HG03159 (cell line): ENCODE data around the gene GIMAP2.
"Not testable (repeated sequence)": the region's sequence is repeated elsewhere in the genome, so short reads cannot be mapped to it uniquely, and the experiment has no call there.

Source experiments
- ATAC-seq: cut with Tn5 transposase; IDR thresholded peaks from one replicate; pipeline ENCODE4 v1.9.1; 2021; ENCODE audit warnings: mild to moderate bottlenecking, moderate library complexity; ENCODE audit not compliant: unreplicated experiment

Gene GIMAP2

DNA sequence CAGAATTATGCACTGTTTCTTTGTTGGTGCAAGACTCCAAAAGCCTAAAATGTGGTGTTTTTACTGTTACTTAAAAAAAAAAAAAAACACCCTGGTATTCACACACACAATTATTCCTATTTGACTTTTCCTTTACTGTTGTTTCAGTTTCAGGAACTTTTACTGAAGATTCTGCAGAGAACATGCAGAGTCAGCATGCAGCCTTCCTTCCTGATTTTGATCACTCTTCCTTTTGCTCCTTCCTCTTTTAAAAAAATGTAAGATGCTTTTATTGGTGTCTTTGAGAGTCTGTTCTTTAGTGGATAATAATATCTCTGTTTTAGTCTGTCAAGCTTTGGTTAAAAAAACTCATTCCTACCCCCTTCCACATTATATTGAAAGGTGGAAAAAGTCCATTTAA lies 9.2 kb upstream of the GIMAP2 start:
- not testable (repeated sequence) for ATAC-seq

DNA sequence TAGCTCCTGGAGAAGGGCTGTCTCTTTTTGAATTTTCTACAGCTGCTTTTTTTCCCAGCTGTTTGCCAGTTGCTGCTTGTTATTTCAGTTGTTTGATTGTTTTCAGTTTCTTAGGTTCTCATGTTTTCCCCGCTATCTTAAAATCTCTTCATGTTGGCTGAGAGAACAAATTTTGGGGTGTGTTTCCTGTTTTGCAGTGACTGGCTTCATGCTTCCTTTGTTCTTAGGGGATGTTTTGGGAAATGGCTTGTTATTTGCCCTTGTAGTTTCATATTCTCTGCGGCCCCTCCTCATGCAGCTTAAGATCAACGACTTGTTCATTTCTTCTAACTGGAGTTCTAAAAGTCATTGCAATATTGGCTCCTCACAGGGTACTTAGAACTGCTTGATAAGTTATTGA lies 8.7 kb upstream of the GIMAP2 start:
- not testable (repeated sequence) for ATAC-seq

DNA sequence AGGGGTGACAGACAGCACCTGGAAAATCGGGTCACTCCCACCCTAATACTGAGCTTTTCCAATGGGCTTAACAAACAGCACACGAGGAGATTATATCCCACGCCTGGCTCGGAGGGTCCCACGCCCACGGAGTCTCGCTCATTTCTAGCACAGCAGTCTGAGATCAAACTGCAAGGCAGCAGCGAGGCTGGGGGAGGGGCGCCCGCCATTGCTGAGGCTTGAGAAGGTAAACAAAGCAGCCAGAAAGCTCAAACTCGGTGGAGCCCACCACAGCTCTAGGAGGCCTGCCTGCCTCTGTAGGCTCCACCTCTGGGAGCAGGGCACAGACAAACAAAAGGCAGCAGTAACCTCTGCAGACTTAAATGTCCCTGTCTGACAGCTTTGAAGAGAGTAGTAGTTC lies 6.9 kb upstream of the GIMAP2 start:
- not testable (repeated sequence) for ATAC-seq

DNA sequence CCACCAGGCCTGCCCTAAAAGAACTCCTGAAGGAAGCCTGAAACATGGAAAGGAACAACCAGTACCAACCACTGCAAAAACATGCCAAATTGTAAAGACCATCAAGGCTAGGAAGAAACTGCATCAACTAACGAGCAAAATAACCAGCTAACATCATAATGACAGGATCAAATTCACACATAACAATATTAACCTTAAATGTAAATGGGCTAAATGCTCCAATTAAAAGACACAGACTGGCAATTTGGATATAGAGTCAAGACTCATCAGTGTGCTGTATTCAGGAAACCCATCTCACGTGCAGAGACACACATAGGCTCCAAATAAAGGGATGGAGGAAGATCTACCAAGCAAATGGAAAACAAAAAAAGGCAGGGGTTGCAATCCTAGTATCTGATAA lies 5.1 kb upstream of the GIMAP2 start:
- ATAC-seq, result not testable (repeated sequence)

DNA sequence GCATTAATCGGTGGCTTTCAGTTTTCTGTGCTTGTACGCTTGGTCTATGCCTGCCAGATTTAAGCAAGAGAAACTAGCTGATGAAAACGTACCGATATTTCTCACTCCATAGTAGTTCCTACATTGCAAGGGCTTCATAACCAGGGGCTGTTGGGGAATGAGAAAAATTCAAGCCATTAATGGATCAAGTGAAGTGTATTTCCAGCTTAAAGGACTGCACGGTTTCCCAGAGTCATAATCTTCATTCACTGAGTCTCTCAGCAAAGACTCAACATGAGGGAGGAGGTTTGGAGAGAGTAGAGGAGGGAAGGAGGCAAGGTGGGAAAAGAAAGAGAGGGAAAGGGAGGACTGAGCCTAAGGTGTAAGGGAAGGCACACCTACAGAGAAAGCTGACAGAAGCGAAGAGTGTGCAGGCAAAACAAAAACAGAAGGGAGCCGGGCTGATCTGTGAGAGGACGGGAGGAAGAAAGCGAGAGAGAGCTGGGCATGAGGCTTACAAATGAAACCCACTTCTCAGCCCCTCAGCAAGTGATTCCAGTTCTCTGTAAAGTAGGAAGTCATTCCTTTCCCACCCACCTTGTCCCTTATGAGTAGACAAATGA lies 625 bp downstream of the GIMAP2 start:
- no peak for ATAC-seq

DNA sequence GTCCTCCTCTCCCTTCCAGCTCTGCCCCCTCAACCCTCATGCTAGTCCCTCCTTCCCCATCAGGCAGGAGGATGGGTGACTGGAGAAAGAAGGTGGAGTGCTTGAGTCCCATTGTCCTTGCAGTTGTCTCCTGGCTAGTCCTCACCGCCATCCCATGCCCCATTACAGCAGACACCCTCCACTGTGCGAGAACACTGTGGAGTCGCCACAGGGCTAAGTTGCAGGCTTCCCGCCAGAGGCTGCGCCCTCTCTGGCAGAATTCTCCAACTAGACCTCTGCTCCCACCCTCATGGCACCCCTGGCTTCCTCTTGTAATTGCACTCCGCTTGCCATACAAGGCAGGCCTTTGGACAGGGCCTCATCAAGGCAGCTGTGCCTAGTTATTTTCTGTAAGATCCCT lies 3.1 kb downstream of the GIMAP2 start:
- ATAC-seq, result no peak

DNA sequence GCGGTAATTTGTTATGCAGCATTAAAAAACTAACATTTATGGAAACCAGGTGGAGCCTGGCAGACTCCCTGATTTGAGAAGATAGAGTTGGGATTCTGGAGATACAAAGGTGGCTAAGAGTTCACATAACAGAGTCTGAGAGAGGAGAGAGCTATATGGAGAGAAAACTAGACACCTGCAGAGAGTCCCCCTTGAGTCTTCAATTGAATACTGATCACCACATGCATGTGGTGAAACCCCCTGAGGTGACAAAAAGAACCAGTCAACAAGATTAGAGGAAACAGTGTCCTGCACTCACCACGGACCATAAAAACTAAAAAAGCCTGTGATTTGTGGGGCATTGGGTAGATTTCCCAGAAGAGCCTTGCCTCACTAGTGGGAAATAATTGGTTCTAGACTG lies 10.1 kb downstream of the GIMAP2 start:
- ATAC-seq, result no peak

DNA sequence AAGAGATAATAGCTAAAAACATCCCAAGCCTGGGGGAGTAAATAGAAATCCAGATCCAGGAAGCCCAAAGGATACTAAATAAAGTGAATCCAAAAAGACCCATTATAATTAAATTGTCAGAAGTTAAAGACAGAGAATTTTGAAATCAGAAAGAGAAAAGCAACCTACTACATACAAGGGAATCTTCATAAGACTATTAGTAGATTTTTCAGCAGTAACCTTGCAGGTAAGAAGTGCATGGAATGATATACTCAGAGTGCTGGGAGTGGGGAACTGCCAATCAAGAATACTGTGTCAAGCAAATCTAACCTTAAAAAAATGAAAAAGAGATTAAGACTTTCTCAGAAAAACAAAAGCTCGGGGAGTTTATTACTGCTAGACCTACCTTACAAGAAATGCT lies 17.7 kb downstream of the GIMAP2 start:
- ATAC-seq, result no peak

DNA sequence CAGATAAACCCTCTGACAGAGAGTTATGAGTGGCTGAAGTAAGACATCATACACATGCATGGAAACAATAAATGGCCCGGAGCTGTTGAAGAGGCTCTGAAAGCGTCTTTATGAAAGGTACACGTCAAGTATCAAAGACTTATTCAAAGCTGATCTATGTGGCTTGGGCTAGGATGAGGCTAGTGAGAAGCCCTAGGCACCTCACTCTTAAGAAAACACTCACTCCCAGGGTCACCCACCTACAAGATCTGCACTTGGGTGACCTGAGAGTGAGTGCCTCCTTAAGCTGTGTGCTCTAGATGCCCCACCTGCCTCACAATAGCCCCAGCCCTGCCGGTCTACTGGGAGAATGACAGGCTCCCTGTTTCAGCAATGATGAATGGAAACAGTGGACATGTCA lies 29.8 kb downstream of the GIMAP2 start:
- ATAC-seq, result no peak

DNA sequence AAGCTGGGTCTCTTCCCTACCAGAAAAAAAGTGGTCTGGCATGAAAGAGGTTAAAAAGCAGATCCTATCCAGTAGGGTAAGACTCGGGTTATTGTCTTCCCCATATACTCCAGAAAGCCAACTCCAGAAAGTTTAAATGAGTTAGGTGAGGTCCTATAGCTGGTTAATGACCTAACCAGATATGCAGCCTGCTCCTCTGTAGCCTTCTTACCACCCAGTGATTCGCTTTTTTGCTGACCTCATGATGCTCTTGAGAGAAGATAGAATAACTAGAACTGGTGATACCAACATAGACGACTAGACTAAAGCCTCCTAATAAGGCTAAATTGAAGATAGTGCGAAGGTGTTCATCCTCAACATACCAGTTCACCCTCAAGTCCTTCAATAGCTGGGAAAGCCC lies 30.2 kb downstream of the GIMAP2 start:
- no peak for ATAC-seq

DNA sequence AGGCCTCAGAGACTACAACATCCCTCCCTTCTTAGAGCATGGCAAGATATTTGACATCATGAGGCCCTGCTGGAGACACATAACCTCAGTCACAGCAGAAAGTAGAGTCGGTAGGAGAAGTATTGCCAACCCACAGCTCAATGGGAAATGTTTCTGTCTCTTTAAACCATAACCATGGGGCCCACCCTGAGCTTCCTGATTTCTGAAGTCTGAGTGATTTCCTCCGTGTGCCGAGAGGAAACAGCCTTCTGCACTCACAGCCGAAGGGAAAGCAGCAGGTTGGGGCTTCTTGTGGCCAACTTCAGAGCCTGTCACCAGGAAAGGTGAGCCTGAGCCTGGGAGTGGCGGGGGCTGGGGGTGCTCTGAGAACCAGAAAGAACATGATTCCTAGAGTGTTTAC lies 30.9 kb downstream of the GIMAP2 start, which contains the start of gene GIMAP1:
GIMAP1 (plus strand) TSS at position 246 of the 400 bp plus-strand sequence. CDS start 2,435 bp downstream, outside the sequence.
- ATAC-seq, result peak; percentile 72

DNA sequence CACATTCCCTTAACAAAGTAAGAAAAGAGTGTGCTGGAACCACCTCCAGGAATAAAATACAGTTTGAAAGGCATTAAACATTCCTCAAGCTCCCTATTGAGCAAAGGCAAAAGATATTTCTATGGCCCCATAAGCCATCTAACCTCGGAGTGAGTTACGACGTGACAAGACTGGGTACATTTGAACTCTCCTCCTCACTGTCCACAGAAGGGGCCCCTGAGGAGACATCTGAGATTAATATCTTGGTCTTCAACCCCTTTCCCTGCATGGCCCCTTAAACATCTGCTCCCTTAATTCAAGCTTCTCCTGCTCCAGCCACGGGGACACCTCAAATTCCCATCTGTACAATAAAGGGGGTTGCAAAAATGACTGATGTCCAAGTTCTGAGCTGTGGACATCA lies 31.4 kb downstream of the GIMAP2 start:
- no peak for ATAC-seq

DNA sequence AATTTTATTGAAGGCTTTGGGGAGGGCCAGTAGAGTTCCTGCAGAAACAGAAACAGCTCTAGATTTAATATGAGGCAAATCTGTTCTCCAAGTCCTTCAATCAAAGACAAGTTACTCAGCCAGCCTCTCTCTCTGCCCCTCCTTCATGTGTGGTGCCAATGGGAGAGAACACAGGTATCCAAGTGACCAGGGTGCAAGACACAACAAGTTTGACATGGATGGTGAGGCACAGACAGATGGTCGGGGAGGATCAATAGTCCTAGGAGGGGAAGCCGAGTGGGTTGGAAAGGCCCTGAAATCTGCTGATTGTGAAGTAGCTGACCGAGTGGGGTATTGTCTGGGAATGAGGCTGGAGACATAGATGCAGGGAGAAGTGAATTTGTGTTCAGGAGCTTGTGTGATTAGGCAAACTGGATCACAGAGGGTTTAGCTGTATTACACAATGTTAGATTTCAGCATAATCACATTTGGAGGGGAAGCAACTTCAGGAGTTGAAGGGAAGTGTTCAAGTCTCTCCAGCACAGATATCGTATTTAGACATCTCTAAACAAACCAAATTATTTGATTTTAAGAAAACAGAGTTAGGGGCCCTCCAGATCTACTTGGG lies 32.4 kb downstream of the GIMAP2 start:
- ATAC-seq, result no peak

DNA sequence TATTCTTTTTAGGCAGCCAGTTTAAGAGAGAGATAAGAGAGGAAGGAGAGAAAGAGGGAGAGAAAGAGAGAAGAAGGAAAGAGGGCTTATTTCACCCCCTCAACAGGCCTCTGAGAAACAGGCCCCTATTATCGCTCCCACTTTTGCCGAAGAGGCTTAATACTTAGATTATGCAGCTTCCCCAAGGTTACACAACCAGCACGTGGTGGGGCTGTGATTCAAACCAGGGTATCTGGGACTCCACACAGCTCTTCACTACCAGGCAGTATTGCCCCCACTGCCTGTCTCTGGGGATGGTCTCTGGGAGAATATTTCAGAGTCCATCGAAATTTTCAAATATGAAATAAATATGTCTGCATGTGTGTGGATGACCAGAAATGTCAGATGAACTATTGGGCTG lies 33.9 kb downstream of the GIMAP2 start:
- no peak for ATAC-seq

DNA sequence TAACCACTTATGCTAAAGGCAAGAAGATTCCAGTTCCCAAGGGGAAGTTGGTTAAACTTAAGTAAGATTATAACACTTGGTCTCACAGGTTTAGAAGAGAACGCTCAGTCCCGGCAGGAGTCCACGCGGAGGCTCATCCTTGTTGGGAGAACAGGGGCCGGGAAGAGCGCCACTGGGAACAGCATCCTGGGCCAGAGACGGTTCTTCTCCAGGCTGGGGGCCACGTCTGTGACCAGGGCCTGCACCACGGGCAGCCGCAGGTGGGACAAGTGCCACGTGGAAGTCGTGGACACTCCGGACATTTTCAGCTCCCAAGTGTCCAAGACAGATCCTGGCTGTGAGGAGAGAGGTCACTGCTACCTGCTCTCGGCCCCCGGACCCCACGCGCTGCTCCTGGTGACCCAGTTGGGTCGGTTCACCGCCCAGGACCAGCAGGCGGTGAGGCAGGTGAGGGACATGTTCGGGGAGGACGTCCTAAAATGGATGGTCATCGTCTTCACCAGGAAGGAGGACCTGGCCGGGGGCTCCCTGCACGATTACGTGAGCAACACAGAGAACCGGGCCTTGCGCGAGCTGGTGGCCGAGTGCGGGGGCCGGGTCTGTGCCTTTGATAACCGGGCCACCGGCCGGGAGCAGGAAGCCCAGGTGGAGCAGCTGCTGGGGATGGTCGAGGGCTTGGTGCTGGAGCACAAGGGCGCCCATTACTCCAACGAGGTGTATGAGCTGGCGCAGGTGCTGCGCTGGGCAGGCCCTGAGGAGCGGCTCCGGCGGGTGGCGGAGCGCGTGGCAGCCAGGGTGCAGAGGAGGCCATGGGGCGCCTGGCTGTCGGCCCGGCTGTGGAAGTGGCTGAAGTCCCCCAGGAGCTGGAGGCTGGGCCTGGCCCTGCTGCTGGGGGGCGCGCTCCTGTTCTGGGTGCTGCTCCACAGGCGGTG lies 34.7 kb downstream of the GIMAP2 start:
- no peak for ATAC-seq

DNA sequence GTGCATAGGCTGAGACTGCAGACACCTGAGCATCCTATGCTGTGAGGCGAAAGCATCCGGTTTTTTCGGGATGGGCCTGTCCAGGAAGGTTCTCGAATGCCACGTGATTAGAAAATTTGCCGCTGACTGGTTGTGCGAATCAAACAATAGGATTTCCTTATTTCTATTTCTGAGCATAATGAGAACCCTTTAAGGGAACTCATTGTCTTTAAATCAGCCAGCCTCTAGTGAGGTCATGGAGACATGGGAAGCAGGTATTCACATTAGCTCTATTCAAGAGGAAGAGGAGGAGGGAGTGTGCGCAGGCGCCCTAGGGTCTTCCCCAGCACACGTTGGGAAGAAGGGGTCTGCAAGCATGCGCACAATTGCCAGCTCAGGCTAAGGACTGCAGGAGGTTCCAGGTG lies 36.5 kb downstream of the GIMAP2 start:
- ATAC-seq, result no peak

DNA sequence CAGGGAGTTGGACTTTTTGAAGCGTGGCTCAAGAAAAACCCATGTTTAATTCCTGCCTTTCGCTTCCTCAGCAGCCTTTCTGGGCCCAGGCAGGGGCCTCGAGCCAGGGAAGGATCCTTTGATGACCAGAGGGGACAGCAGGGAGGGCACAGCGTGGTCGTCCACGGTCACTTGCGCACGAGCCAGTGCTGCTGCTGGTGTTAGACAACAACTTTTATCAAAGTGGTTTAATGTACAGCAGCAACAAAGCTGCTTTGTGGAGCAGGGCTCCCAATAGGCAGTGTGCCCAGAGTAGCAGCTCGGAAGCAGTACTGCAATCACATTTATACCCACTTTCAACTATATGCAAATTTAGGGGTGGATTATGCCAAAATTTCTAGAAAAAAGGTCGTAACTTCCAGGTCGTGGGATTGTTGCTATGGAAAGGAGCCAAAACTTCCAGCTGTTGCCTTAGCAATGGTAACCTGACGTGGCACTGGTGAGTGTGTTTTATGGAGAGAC lies 37.0 kb downstream of the GIMAP2 start:
- ATAC-seq, result no peak

DNA sequence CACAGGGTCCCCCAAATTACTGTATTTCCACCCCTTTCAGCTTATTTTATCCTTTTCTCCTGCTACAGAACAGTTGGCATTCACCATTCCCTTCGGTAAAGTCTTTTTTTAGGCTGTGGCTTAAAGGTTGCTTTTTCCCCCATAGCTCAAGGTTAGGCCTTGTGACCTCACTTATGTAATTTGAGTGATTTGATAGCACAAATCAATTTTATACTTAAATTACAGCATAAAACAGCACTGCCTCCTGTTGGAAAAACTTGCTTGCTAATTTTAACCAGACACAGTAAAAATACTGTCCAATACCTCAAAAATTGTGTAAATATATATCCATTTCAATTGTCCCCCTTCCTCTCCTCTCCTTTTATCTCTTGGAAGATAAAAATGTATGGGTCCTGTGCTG lies 38.0 kb downstream of the GIMAP2 start:
- no peak for ATAC-seq

DNA sequence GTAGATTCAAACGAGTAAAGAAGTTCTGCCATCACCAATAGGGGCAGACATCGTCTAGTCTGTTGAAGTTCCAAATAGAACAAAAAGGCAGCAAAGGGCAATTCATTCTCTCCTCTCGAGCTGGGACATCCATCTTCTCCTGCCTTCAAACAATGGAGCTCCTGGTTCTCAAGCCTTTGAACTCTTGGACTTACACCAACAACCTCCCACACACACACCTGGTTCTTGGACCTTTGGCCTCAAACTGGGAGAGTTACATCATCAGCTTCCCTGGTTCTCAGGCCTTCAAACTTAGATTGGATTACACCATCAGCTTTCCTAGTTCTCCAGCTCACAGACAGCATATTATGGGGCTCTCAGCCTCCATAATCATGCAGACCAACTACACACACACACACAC lies 41.9 kb downstream of the GIMAP2 start:
- no peak for ATAC-seq

DNA sequence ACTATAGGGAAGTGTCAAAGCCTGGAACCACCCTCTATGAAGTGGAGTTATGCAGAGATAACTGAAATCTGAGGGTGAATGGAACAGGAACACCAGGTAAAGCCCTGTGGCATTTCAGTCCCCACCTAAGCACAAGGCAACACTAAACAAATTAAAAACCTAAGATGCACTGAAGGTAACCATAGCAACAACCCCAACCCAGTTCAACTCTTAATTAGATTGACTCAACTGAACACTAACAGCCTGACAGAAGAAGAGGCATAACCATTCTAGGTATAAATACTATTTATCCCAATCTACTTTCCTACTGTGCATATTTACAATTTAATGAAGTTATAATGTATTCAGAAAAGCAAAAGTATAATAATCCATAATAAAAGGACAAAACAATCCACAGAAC lies 42.5 kb downstream of the GIMAP2 start:
- no peak for ATAC-seq

DNA sequence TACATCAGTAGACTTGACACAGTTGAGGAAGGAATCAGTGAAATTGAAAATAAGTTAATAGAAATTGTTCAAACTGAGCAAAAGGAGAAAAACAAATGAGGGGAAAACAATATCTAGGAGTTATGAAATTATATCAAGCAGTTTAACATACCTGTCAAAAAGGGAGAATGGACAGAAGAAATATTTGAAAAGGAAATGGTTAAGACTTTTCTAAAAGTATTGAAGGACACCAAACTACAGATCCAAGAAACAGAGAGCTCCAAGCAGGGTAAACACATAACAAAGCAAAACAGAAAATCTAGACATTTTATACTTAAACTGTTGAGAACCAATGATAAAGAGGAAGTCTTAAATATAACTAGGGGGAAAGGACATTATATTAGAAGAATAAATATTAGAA lies 43.1 kb downstream of the GIMAP2 start:
- ATAC-seq, result no peak

DNA sequence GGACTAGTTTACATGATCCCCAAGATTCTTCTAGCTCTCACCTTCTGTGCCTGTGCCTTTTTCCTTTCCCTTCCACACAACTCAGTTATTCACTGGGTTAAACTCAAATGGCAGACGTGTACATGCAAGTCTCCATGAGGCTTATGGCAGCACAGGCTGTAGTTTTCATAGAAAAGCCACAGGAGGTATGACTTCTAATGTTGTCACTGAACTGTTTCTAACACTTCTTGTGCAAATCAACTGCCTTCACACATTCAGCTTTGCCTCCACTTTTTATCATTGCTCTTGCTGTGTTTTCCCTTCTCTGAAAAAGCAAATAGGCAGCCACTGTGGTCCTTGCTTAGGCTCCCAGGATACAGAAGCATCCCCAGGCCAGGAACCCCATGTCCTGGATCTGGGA lies 46.4 kb downstream of the GIMAP2 start:
- ATAC-seq, result no peak
